WI38 (cell line): ENCODE results near the gene LRRC10B.

ENCODE experiments used
- H3K4me3 ChIP-seq: 2 replicates; pipeline ENCODE4 v1.5.1; 2011; ENCODE audit warnings: low read depth, mild to moderate bottlenecking, control low read depth, low read length
- CTCF ChIP-seq: IDR thresholded peaks from 2 replicates; pipeline ENCODE4 v1.5.1; 2012; ENCODE audit warnings: low read depth, mild to moderate bottlenecking, control low read depth, low read length

The LRRC10B gene

GRCh38 chr11:61549177-61549576 is 40.6 kb downstream of the LRRC10B start:
- no peak overlapping the region for H3K4me3 ChIP-seq
- no peak for TF ChIP-seq CTCF

GRCh38 chr11:61549662-61550568 is 41.4 kb downstream of the LRRC10B start:
- TF ChIP-seq CTCF = no peak
- no peak overlapping the region for H3K4me3 ChIP-seq

- no peak overlapping the region for H3K4me3 ChIP-seq
- TF ChIP-seq CTCF = no peak
Observed at GRCh38 chr11:61550665-61551227, 42.2 kb downstream of the LRRC10B start.

- no peak for TF ChIP-seq CTCF
- H3K4me3 ChIP-seq = no peak overlapping the region
Observed at GRCh38 chr11:61551634-61552033, 43.1 kb downstream of the LRRC10B start.

GRCh38 chr11:61552108-61552635 is 43.6 kb downstream of the LRRC10B start:
- no peak for TF ChIP-seq CTCF
- no peak overlapping the region for H3K4me3 ChIP-seq

GRCh38 chr11:61553373-61554171 is 45.0 kb downstream of the LRRC10B start:
- no peak for TF ChIP-seq CTCF
- no peak overlapping the region for H3K4me3 ChIP-seq
